HEK293T (cell line): Measurements from ENCODE around the gene RNF32.

Experiments
- ARNT ChIP-seq: fragments of 450-650 bp; IDR thresholded peaks from 2 replicates; pipeline ENCODE4 v1.6.1; 2017; ENCODE audit warnings: mild to moderate bottlenecking
- FOXA1 ChIP-seq: fragments of 450-650 bp; IDR thresholded peaks from 2 replicates; pipeline ENCODE4 v1.6.1; 2016; ENCODE audit warnings: mild to moderate bottlenecking
- FOXK2 ChIP-seq: fragments of 450-650 bp; IDR thresholded peaks from 2 replicates; pipeline ENCODE4 v1.6.1; 2016; ENCODE audit warnings: mild to moderate bottlenecking
- FOXM1 ChIP-seq: fragments of 450-650 bp; IDR thresholded peaks from 2 replicates; pipeline ENCODE4 v1.6.1; 2017; ENCODE audit warnings: mild to moderate bottlenecking, borderline replicate concordance
- HDGF ChIP-seq: fragments of 450-650 bp; IDR thresholded peaks from 2 replicates; pipeline ENCODE4 v1.6.1; 2017; ENCODE audit warnings: antibody characterized with exemption, borderline replicate concordance
- SUZ12 ChIP-seq: fragments of 450-650 bp; IDR thresholded peaks from 2 replicates; pipeline ENCODE4 v1.6.1; 2016; ENCODE audit warnings: mild to moderate bottlenecking
- TARDBP ChIP-seq: fragments of 450-650 bp; IDR thresholded peaks from 2 replicates; pipeline ENCODE4 v1.6.1; 2016
- ZNF384 ChIP-seq: fragments of 450-650 bp; IDR thresholded peaks from 2 replicates; pipeline ENCODE4 v1.6.1; 2016

DNA sequence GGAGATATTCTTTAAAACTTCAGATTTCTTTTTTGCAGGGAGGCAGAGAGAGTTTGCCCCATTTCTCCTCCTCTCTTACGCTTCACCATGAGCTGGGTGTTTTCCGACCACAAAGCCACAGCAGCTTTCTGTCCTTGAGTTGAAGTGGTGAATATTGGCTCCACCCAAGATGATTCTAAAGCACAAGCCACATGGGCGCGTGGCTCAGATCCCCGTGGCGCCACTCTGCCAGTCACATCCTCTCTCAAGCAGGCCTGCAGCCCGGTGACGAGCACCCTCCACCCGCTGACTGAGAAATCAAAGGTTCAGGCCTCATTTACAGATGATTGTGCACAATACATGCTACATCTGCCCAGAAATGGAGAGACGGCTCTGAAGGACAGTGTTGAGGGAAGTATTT, 27.6 kb upstream of the RNF32 start:
- TF ChIP-seq FOXK2 = no peak
- no peak for TF ChIP-seq FOXA1
- no peak for TF ChIP-seq ZNF384
- TF ChIP-seq FOXM1 = no peak
- TF ChIP-seq SUZ12 = no peak
- TF ChIP-seq HDGF = no peak
- TF ChIP-seq ARNT = no peak
- no peak for TF ChIP-seq TARDBP
